Stimulated activated CD8-positive, alpha-beta memory T cell treated with anti-CD3 and anti-CD28 coated beads, Interleukin-7, amount 100 ng/mL, for 48 hours (primary cell): ENCODE data around the gene PEA15.

Source experiments
- DNase-seq, 2 donors: peaks; one replicate each; pipeline ENCODE4 v3.0.0-alpha.2; 2020; ENCODE audit warnings: low read depth in 1 of 2; ENCODE audit errors: extremely low read depth in 1 of 2

The PEA15 gene, protein sequence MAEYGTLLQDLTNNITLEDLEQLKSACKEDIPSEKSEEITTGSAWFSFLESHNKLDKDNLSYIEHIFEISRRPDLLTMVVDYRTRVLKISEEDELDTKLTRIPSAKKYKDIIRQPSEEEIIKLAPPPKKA

DNA sequence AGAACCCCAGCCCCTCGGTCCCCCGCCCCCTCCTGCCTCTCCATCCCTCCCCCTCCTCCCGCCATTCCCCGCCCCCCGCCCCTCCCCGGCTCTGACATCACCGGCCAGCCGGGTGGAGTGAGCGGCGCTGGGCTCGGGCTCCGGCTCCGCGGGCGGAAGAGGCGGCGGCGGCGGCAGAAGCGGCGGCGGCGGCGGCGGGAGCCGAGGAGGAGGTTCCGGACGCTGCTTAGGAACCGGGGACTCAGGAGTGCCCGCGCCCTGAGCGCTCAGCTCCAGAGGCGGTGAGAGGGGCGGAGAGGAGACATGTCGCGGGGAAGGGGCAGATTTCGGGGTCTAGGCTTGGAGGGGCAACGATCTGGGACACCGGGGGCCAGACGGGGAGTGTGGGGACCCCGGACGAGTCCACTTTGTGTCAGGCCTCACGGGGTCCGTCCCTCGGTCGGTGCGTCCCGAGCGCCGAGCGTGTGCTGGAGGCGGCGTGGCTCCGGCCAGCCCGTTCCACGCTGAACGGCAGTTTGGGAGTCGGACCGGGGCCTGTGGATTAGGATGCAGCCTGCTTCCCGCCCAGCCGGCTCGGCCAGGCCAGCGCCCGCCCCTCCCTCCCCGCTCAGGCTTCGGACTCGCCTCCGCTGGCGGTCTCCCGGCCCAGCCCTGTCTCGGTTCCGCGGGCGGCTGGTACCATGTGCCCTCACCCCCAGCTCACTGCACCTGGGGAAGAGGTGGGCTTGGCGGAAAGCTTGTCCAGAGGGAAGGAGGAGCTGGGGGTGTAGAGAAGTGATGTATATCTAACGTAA lies at the start of gene PEA15:
TSS of gene PEA15 (plus strand) at position 143 of the 794 bp plus-strand sequence. CDS start 6,161 bp downstream, outside the sequence.
- DNase-seq: peak; percentile 53 to 60

DNA sequence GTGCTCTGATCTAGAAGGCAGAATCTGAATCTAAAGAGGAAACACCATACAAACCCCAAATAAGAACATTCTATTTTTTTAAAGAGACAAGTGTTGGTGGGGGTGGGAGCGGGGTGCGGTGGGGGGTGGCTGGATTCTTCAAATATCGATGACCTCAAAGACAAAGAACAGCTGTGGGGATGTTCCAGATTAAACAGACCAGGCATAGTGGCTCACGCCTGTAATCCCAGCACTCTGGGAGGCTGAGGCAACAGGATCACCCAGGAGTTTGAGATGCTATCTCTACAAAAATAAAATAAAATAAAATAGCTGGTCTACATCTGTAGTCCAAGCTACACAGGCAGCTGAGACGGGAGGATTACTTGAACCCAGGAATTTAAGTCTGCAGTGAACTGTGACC lies 48.8 kb upstream of the PEA15 start:
- DNase-seq: no peak

DNA sequence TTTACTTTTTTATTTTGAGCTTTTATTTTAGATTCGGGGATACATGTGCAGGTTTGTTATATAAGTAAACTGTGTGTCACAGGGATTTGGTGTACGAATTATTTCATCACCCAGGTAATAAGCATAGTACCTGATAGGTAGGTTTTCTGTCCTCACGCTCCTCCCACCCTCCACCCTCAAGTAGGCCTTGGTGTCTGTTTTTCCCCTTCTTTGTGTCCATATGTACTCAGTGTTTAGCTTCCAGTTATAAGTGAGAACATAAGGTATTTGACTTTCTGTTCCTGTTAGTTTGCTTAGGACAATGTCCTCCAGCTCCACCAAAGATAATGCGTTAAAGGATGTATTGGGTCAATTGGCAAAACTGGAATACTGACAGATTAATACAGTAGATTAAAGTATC lies 48.0 kb upstream of the PEA15 start:
- no peak for DNase-seq

DNA sequence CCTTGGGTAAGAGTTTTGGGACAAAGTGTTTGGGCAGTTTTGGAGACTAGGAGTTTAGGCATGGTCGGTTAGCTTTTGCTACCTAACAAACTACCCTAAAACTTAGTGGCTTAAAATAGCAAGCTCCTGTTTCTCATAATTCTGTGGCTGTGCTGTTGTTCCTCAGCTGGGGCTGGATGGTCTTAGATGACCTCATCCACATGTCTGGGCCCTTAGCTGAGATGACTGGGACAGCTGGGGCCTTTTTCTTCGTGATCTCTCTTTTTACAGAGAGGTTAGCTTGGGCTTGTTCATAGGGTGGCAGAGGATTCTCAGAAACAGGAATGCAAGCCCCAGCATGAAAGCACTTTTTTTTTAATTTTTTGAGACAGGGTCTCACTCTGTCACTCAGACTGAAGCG lies 47.2 kb upstream of the PEA15 start:
- DNase-seq: no peak

DNA sequence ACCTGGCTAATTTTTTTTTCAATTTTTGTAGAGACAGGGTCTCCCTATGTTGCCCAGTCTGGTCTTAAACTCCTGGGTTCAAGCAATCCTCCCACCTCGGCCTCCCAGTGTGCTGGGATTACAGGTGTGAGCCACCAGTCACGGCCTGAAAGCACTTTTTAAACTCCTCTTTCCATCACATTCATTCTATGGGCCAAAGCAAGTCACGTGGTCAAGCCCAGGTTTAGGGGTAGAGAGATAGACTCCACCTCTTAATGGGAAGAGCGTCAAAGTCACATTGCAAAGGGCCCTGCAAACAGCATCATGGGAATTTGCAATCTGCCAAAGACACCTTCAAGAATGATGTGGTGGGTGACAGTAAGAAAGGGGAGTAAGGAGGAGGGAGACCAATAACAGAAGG lies 46.6 kb upstream of the PEA15 start:
- no peak for DNase-seq

DNA sequence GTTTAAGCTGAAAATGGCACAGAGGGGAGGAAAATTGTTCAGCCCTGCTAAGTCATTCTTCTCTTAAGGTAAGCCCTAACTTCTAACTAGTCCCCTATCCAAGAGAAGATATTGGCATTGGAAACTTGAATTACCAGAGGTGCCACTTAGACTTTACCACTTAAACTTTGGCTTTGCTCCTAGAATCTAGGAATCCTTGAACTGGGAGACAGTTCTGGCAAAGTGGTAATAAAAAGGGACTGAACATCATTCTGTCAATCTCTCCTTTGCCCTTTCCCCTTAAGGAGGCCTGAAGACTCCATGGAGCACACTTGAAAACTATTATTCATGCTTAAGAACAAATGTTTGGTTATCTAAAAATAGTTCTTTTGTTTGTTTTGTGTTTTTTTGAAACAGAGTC lies 45.3 kb upstream of the PEA15 start:
- no peak for DNase-seq

DNA sequence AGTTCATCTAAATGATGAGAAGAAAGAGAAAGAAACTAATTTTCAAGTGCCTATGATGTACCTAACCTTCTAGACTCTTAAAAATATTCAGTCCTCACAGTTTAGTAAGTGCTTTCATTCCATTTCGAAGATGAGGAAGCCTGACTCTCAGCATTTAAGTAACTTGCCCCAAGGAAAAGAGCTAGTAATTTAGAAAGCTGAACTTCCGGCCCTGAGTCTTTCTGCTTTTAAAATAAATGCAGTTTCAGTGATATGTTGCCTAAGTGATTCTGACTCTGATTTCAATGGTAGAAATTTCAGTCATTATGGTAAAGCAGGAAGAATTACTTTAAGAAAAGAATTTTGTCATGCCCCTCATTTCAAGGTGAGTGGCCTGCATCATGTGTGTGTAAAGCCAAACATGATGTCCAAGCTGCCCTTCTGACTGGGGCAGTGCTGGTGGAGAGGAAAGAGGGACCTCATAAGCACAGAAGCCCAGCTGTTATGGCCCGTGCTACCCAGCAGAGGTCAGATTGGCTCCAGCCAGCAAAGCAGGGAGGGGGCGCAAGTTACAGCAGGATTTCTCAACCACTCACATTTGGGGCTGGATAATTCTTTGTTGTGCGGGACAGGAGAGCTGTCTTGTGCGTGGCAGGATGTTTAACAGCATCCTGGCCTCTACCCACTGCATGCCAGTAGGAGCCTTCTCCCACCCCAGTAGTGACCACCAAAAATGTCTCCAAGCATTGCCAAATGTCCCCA lies 43.0 kb upstream of the PEA15 start:
- DNase-seq: no peak

DNA sequence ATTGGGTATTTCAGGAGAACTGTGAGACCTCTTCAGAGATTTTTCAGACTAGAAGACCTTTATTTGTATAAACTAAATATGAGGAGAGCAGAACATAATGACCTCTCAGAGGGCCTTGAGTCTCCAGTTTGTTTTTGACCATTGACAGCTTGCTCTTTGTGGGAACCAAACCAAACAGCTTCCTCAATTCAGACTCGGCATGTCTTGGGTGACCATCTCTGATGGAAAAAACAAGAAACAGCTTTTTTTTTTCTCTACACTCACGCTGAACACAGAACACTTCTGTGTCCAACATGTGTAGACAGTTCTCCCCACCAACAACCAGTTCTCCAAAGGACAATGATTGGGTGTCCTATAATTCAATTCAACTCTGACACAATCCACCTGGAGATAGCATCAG lies 42.3 kb upstream of the PEA15 start:
- DNase-seq: no peak

DNA sequence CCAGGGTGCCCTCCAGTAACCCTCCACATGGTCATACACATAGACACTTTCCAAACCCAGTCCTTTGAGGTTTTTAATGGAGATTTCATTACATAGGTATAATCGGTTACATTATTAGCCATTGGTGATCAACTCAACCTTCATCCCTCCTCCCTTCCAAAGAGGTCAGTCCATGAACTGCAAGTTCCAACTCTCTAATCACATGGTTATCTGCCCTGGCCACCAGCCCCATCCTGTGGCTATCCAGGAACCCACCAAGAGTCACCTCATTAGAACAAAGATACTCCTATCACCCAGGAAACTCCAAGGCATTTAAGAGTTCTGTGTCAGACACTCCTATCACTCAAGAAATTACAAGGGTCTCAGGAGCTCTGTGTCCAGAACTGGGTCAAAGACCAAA lies 41.6 kb upstream of the PEA15 start:
- DNase-seq: no peak

DNA sequence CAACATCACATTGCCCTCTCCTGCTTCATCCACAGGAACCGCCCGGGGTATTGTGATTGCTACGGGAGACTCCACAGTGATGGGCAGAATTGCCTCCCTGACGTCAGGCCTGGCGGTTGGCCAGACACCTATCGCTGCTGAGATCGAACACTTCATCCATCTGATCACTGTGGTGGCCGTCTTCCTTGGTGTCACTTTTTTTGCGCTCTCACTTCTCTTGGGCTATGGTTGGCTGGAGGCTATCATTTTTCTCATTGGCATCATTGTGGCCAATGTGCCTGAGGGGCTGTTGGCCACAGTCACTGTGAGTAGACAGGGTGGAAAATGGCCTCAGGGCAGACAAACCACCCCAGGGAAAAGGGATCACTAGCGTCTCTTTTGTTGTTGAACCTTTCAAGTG lies 41.1 kb upstream of the PEA15 start:
- no peak for DNase-seq

DNA sequence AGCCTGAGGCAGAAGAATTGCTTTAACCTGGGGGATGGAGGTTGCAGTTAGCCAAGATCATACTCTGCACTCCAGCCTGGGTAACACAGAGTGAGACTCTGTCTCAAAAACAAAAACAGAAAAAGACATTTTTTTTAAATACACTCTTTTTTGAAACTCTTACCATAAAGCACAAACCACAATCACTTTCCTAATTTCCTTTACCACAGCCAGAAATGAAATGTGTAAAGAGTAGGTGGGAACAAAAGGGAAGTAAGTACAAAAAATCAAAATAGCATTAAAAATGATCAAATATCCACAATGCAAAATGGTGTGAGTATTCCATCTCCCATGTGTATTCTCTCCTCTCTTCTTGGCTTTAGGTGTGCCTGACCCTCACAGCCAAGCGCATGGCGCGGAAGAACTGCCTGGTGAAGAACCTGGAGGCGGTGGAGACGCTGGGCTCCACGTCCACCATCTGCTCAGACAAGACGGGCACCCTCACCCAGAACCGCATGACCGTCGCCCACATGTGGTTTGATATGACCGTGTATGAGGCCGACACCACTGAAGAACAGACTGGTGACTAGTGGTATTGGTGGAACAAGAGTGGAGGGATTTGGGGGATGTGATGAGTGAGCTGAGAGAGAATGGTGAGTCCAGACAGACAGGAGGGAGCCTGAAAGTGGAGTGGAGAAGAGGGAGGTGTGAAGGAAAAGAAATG lies 38.9 kb upstream of the PEA15 start:
- no peak for DNase-seq

DNA sequence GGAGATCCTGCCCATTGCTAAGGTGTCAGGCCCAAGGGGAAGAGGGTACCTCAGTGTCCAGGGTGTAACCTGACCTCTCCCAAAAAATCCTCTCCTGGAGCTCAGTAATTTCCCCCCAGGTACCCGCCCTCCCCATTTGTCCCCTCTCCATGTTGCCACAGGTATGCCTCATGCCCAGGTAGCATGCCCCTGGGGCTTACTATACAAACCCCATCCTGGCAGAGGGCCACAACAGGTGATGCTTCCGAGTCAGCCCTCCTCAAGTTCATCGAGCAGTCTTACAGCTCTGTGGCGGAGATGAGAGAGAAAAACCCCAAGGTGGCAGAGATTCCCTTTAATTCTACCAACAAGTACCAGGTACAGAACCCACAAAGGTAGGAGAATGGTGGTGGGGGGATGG lies 38.1 kb upstream of the PEA15 start:
- no peak for DNase-seq

DNA sequence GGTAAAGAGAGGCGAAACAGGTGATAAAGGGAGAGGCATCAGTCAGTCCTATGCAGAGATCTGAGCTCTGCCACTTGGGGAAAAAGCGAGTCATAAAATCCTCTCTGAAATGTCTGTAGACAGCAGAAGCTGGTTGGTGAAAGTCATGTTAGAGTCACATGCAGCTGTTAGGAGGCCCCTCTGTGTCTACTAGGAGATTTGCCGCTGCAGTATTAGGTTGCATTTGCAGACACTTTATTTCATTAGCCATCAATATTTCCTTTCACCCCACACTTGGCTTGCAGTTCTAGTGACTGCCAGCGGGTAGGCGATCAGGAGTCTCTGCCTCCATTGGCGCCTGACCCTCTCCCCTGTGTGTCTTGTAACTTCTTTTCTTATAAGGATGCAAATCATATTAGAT lies 37.6 kb upstream of the PEA15 start:
- DNase-seq: no peak

DNA sequence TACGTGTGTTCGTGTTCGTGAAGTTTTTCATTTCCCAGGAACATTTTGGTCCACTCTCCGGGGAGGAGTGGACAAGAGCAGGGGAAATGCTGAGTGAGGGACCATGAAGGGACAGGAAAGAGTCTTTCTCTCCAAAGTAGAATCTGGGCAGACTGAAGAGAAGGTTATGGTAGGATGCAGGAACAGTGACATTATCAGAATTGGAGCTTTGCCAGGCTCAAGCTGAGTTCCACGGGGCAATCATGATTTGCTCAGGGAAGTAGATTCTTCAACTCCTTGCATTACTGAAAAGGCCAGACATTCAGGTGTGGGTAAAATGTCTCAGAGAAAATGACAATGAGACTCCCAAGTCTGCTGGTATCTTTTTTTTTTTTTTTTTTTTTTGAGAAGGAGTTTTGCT lies 37.2 kb upstream of the PEA15 start:
- no peak for DNase-seq

DNA sequence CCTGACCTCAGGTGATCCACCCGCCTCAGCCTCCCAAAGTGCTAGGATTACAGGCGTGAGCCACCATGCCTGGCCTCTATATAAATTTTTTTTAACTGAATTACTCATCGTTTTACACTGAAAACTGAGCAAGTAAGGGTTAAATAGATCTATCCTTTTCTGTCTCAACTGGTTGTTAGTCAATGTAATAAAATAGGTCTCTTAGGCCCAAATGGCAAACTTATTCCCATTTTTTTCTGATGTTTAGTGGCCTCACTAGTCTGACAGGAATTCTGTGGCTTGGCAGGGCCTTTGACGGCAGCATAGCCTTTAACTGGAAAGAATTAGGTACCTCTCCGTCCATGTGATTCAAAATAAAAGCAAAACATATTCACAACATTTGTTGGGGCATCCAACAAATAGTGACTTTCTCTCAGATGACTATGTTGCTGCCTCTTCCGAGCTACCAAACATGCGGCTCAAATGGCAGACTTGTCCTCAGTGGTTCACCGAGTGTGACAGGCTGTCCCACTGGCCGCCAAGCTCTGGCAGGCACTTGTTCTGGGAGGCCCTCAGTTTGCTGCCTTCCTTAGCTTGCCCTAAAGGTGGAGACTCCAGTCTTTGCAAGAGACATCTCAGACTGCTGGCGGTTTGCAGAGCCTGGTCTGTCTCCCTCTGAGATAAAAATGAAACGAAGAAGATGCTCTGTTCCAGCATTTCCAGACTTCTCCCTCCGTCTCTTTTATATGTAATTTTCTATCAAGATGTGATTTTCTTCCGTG lies 36.4 kb upstream of the PEA15 start:
- DNase-seq: no peak

DNA sequence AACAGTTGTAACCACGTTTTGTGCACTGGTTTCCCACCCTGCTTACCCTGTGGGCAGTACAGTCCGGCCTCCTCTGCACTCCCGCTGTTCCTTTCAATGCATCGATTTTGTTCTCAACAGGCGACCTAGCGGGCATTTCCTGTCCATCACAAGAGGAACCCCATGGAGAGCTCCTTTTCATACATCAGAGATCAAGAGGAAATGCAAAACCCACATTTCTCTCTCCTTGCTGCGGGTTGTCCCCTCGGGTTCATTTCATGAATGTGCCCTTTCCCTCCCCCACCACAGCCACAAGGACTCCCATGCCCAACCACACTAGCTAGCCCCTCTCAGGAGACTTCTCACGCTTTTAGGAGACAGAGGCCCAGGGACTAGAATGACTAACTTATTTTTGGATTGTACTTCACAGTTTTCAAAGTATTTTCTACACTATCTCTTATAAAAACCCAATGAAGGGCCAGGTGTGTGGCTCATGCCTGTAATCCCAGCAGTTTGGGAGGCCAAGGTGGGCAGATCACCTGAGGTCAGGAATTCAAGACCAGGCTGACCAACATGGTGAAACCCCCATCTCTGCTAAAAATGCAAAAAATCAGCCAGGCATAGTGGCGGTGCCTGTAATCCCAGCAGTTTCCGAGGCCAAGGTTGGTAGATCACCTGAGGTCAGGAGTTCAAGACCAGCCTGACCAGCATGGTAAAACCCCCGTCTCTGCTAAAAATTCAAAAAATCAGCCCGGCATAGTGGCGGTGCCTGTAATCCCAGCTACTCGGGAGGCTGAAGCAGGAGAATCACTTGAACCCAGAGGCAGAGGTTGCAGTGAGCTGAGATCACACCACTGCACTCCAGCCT lies 35.4 kb upstream of the PEA15 start:
- peak; percentile 13 to 29 for DNase-seq

DNA sequence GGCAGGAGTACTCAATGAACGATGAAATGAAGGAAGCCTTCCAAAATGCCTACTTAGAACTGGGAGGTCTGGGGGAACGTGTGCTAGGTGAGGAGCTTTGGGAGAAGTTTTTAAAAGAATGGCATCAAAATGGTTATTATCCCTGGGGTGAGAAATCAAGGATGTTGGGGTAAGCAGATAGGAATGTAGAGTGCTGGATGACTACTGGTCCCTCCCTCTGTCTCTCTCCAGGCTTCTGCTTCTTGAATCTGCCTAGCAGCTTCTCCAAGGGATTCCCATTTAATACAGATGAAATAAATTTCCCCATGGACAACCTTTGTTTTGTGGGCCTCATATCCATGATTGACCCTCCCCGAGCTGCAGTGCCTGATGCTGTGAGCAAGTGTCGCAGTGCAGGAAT lies 33.8 kb upstream of the PEA15 start:
- DNase-seq: no peak

DNA sequence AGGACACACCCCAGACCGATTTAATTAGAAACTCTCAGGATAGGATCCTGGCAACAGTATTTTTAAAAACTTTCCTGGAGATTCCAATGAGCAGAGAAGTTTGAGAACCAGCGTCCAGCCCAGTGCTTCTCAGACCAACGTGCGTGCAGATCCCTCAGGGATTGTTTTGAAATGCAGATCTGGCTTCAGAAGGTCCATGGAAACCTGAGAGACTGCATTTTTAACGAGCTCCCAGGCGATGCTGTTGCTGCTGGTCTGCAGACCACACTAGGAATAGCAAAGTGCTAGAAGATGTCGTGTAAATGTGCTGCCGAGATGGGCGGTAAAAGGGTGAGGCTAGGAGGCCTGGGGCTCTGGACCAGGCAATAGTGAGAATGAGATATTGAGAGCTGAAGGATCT lies 33.2 kb upstream of the PEA15 start:
- no peak for DNase-seq

DNA sequence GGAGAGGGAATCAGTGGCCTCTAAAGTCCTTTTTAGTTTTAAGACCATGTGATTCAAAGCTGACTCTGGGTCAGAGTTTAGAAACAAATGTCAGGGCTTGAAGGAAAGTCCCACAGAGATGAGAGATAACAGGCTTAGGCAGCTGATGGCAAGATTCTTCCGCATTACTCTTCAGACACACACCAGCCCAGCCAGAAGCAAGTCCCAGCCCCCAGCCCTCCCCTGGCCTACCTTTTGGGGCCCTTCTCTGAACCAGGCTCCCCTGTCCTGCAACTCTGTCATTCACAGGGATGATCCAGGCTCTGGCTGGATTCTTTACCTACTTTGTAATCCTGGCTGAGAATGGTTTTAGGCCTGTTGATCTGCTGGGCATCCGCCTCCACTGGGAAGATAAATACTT lies 28.0 kb upstream of the PEA15 start:
- DNase-seq: no peak

DNA sequence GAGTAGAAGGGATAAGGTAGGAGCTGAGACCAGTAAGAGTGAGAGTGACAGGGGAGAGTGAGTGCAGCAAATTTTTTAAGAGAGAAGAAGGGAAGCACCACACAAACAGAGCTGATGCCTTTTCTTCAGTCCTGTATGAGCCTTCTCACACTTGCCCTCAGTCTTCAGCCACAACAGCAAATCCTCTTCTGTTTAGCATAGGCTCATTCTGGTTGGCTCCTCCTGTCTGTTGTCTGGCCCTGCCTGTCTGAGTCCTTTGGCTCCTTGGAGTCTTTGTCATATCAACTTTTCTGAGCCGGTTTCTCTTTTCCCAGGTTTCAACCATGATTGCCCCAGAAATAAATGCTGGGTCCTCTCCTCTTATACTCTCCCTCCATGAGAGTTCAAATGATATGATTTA lies 27.5 kb upstream of the PEA15 start:
- no peak for DNase-seq
